Measurements from ENCODE around the gene RAB8B. TPM values are rescaled to one million over a fixed set of nuclear protein-coding genes. Genes with fewer than 3 reads are reported as not detected.

Gene RAB8B
- total and polyA plus RNA-seq, 10 of the 15 experiments (the other 5 are each of a cell fraction or from before 2014, with no cell fraction given), result 17.8 to 104 (median 65.1) TPM

GRCh38 chr15:63219196-63219710 is 29.8 kb downstream of the RAB8B start:
- FAIRE-seq (no peak), DNase-seq (ENCODE audit: low read depth, low spot score) (no peak), ATAC-seq (no peak)
- intact Hi-C loops (cut with micrococcal nuclease; ENCODE audit: unreplicated experiment), result loop anchor here (10.0 kb wide), 1 partner anchor 64 kb away; the partner anchor contains the start of gene RPS27L
- in situ Hi-C loops (cut with MboI), result no loop called here
- no peak overlapping the region for H2AFZ ChIP-seq (ENCODE audit: control insufficient read depth, low read depth, low read length)
- TF ChIP-seq E4F1 (IDR thresholded peaks at IDR 0.05; ENCODE audit: borderline replicate concordance, partially characterized antibody) (no peak), POLR2AphosphoS2 (IDR thresholded peaks at IDR 0.05; ENCODE audit: low read depth, low read length) (no peak), PAX8 (IDR thresholded peaks at IDR 0.05) (no peak), RCOR1 (conservative IDR thresholded peaks at IDR 0.05; ENCODE audit: low read depth, low read length) (no peak), KLF5 (IDR thresholded peaks at IDR 0.05; ENCODE audit: partially characterized antibody) (no peak)
- 0 out of 4 replicates have a peak, but pooled peaks cover 0 to 7% of the 10 kb centered on the region in 2 experiments for H3K36me3 ChIP-seq (ENCODE audit: control insufficient read depth in 2 of 2, insufficient read depth in 2 of 2, low read length in 1 of 2)
- H3K9me3 ChIP-seq (replicated peaks; ENCODE audit: control insufficient read depth, insufficient read depth, low read length), result no peaks in the 10 kb centered on the region
- no TSS peak for BruUV-seq (replicated peaks)
- H4K20me1 ChIP-seq (ENCODE audit: control insufficient read depth, insufficient read depth), result no peaks in the 10 kb centered on the region
- SMC1A ChIA-PET (ENCODE audit: uncharacterized antibody, unreplicated experiment), result interaction anchor here (3.1 kb wide), 1 partner anchor 12 kb away, joined by 18 read pairs; no protein-coding TSS in a partner anchor
- RAD21 ChIA-PET (ENCODE audit: unreplicated experiment), result no interaction called here
- H3K27ac ChIP-seq (ENCODE audit: control insufficient read depth, insufficient read depth), result no peak overlapping the region
- no peak overlapping the region for H3K4me2 ChIP-seq (ENCODE audit: control insufficient read depth, insufficient read depth)
- 100% methylated on average over 1 of the region's 3 CpGs for WGBS (ENCODE audit: insufficient coverage, insufficient replicate concordance, low lambda C conversion rate, missing lambda C conversion rate)
- peaks cover 57% of the 10 kb centered on the region for H3K79me2 ChIP-seq (ENCODE audit: control insufficient read depth, insufficient read depth, low read length)
- no peak overlapping the region for H3K9ac ChIP-seq (ENCODE audit: control insufficient read depth, insufficient read depth, low read length)
- H3K27me3 ChIP-seq (replicated peaks in 1 of 2; ENCODE audit: control insufficient read depth in 2 of 2, insufficient read depth in 2 of 2, low read length in 1 of 2), result no peaks in the 10 kb centered on the region
- POLR2A ChIA-PET, result interaction anchor here (2.7 kb wide), 1 partner anchor 13 kb away, joined by 16 read pairs; no protein-coding TSS in a partner anchor
- peaks cover 17% of the 10 kb centered on the region; the same call in 1 of the 2 replicates for H3K4me1 ChIP-seq (ENCODE audit: control insufficient read depth, insufficient read depth, low read length)
- no peak overlapping the region for H3K4me3 ChIP-seq
- CTCF ChIA-PET, result interaction anchor here (2.4 to 9.3 kb wide), 2 partner anchors 18 to 25 kb away, joined by 12 to 90 read pairs; no protein-coding TSS in a partner anchor

Measured in GM12878 (cell line).